HAP-1 (cell line): ENCODE data around the gene SIRT4.
"Not testable (repeated sequence)": the region's sequence is repeated elsewhere in the genome, so short reads cannot be mapped to it uniquely, and the experiment has no call there.

Source experiments
- DNase-seq, 2 experiments: peaks; one replicate each; pipeline ENCODE4 v3.0.0-alpha.2; 2016 to 2020; ENCODE audit warnings: low spot score in 2 of 2
- H3K27me3 ChIP-seq: fragments of 250-450 bp; sonication (Bioruptor Pico); 2 replicates; pipeline ENCODE4 v1.5.1; 2020; ENCODE audit warnings: low read depth, mild to moderate bottlenecking, moderate library complexity
- H3K36me3 ChIP-seq: fragments of 250-450 bp; sonication (Bioruptor Pico); replicated peaks from 2 replicates; pipeline ENCODE4 v1.5.1; 2020; ENCODE audit warnings: mild to moderate bottlenecking
- H3K4me1 ChIP-seq: fragments of 250-450 bp; sonication (Bioruptor Pico); 2 replicates; pipeline ENCODE4 v1.5.1; 2020; ENCODE audit warnings: mild to moderate bottlenecking
- H3K4me3 ChIP-seq: fragments of 250-450 bp; sonication (Bioruptor Pico); 2 replicates; pipeline ENCODE4 v1.5.1; 2020; ENCODE audit warnings: mild to moderate bottlenecking, moderate library complexity
- H3K9me3 ChIP-seq: fragments of 250-450 bp; sonication (Bioruptor Pico); 2 replicates; pipeline ENCODE4 v1.5.1; 2020; ENCODE audit warnings: mild to moderate bottlenecking, moderate library complexity
- in situ Hi-C: fragments of 300-500 bp; cut with MboI; formaldehyde crosslinking; loops from 3 replicates; pipeline ENCODE4 v1.14.3; 2020; ENCODE audit warnings: low sequenced_read_pairs, inconsistent platforms, mixed read lengths

Gene SIRT4, protein sequence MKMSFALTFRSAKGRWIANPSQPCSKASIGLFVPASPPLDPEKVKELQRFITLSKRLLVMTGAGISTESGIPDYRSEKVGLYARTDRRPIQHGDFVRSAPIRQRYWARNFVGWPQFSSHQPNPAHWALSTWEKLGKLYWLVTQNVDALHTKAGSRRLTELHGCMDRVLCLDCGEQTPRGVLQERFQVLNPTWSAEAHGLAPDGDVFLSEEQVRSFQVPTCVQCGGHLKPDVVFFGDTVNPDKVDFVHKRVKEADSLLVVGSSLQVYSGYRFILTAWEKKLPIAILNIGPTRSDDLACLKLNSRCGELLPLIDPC

DNA sequence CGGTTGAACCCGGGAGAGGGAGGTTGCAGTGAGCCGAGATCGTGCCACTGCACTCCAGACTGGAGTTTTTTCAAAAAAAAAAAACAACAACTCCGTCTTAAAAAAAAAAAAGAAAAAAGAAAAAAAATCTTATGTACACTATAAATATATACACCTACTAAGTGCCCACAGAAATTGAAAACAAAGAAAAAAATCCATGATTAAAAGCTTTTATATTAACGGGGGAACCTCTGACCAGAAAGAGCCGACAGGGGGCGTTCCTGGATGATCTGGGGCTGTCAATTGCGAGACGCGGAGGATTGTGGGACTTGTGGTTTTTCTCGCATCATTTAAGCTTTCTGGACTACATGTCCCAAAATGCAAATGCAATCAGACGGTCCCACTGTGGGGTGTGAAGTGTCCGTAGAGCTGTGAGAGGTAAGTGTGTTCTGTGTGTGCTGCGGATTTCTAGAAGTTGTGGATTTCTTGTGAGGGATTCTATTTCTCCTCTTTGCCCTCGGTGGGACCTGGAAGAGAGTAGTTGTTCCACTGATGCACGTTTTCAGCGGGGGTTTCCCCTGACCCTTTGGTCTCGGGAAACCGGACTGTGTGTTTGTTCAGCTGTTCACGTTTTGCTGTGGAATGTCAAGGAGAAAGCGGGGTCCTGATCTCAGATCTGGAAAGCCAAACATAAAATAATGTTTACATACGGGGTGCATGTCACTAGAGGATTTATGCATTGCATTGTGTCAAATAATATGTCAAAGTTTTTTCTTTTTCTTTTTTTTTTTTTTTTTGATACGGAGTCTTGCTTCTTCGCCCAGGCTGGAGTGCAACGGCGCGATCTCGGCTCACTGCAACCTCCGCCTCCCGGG, at the start of gene SIRT4:
Gene SIRT4, plus strand, starts transcription at position 360 of the 854 bp plus-strand sequence. CDS start 1,241 bp downstream, outside the sequence.
- no peaks in the 10 kb centered on the region for H3K36me3 ChIP-seq
- no peaks in the 10 kb centered on the region for H3K27me3 ChIP-seq
- H3K4me1 ChIP-seq: no peaks in the 10 kb centered on the region
- in situ Hi-C loops: no loop called here
- no peaks in the 10 kb centered on the region for H3K9me3 ChIP-seq
- DNase-seq: peak; percentile 92 to 94
- peak within 1 kb of the TSS; percentile 44 for H3K4me3 ChIP-seq

DNA sequence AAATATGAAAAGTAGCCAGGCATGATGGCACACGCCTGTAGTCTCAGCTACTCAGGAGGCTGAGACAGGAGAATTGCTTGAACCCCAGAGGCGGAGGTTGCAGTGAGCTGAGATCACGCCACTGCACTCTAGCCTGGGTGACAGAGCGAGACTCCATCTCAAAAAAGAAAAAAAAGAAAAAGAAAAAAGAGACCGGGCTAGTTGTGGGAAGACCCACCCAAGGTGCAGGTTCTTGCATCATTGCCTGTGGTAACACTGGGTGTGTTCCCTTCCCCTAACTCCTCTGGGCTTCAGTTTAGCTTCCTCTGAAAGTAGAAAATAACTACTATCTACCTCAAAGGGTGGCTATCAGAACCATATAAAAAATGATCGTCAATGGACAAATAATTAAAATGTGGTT, 48.8 kb upstream of the SIRT4 start:
- H3K4me1 ChIP-seq, H3K27me3 ChIP-seq, H3K9me3 ChIP-seq, H3K36me3 ChIP-seq, DNase-seq, in situ Hi-C loops, H3K4me3 ChIP-seq: not testable (repeated sequence)

DNA sequence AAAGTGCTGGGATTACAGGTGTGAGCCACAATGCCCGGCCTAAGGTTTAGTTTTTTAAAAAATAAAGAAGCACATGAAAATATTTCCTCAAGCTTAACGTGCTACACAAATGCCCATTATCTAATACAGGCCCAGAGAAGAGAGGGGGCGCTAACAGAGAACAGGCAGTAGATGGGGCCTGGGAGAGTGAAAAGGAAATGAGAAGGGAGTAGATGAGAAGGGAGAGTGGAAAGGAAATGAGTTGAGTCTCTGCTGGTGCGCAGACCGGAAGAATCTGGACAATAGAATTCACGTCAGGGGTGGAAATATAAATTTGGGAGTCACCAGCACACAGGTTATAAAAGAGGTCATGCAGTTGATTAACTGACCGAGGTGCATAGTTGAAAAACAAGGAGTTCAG, 47.3 kb upstream of the SIRT4 start:
- Histone ChIP-seq H3K4me3 (no peak overlapping the region), H3K36me3 (no peaks in the 10 kb centered on the region), H3K9me3 (no peaks in the 10 kb centered on the region), H3K4me1 (no peaks in the 10 kb centered on the region; the same call in 1 of the 2 replicates), H3K27me3 (no peaks in the 10 kb centered on the region)
- no peak for DNase-seq
- in situ Hi-C loops: no loop called here

DNA sequence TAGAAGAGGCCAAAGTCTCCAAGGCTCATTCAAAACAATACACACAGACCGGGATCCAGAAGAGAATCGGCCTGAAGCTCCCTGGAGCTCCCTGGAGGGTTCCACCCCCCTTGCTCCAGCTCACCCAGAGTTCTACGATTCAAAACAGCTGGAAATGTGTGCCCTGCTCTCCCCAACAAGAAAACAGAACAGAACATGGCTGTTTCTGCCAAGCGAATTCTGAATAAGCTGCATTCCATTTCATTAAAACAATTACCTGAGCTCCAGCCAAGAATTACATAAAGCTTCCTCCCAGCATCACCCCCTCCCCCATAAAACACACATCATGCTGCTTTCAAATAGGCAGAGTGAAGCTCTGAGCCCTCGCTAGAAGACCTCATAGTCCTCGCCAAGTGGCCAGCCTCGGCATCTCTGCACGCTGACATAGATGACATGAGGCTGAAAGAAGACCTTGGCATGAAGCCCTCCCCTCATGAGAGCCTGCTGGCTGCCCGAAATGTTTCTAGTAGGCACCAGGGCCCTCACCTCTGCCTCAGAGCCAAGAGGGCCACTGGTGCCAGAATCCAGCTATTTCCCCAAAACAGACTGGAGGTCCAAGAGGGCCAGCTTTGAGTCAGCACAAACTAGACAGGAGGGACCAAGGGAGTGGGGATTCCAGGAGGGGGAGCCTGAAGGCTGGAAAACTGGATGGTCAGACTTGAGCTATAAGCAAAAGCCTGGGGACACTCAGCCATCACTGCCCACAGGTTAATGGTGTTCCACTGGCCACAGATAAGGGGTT, 44.9 kb upstream of the SIRT4 start:
- Histone ChIP-seq H3K4me1 (no peaks in the 10 kb centered on the region; the same call in 1 of the 2 replicates), H3K9me3 (no peaks in the 10 kb centered on the region), H3K36me3 (no peaks in the 10 kb centered on the region), H3K4me3 (no peak overlapping the region), H3K27me3 (no peaks in the 10 kb centered on the region)
- no peak for DNase-seq
- in situ Hi-C loops: no loop called here

DNA sequence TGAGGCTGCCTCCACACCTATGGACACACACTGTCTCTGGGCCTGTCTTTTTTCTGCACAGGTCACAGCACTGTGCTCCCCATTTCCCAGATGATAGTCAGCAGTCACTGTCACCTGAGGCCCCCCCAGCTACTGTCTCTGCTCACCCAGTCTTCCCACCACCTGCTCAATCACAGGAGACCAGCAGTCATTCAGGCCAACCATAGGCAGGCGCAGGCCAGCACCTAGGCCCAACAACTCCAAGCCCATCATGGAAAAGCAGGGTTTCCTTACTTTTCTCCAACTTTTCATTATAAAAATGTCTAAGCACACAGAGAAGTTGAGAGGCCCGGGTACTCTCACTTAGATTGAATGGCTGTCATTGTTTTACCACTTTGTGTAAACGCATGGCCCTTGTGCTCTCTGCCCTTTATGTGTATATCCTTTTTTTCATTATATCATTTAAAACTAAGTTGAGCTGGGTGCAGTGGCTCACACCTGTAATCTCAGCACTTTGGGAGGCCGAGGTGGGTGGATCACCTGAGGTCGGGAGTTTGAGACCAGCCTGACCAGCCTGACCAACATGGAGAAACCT, 43.7 kb upstream of the SIRT4 start:
- H3K36me3 ChIP-seq: no peaks in the 10 kb centered on the region

DNA sequence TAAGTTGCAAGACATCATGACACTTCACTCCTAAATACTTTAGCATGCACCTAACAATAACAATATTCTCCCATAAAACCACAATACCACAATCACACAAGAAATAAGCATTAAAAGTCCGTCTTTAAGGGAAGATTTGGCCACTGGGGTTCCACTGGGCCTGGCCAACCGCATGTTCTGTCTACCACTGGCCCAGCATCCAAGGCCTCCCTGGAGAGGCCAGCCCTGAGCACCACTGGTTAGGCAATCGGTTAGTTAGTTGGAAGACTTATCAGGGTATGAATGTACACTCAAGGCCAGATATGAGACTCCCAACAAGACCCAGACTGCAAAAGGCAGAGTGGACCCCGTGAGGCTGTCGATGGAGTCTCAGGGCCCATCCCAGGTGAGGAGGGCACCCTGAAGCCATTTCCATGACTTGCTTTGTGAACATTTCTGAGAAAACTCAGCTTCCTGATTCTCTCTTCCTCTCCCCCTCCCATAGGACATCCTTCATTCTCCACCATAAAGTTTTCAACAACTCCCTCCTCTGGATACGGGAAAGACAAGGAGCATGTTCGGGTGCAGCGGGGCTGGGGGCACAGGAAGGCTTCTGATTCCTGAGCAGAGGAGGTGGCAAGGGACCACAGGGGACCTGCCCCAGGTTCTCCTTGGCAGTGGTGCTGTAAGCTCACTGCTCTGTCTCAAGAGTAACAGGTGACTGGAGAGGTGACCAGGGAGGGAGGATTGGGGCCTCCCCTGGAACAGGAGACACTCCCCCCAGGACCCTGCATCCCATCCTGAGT, 42.5 kb upstream of the SIRT4 start:
- Histone ChIP-seq H3K36me3 (no peaks in the 10 kb centered on the region), H3K27me3 (no peaks in the 10 kb centered on the region), H3K4me3 (no peak overlapping the region), H3K4me1 (peaks cover 4% of the 10 kb centered on the region), H3K9me3 (no peaks in the 10 kb centered on the region)
- in situ Hi-C loops: no loop called here
- no peak for DNase-seq

More for the DNA sequence above, 43.7 kb upstream of the SIRT4 start:
- Histone ChIP-seq H3K27me3 (no peaks in the 10 kb centered on the region), H3K4me1 (no peaks in the 10 kb centered on the region; the same call in 1 of the 2 replicates), H3K9me3 (no peaks in the 10 kb centered on the region), H3K4me3 (no peak overlapping the region)
- no peak for DNase-seq
- in situ Hi-C loops: no loop called here

DNA sequence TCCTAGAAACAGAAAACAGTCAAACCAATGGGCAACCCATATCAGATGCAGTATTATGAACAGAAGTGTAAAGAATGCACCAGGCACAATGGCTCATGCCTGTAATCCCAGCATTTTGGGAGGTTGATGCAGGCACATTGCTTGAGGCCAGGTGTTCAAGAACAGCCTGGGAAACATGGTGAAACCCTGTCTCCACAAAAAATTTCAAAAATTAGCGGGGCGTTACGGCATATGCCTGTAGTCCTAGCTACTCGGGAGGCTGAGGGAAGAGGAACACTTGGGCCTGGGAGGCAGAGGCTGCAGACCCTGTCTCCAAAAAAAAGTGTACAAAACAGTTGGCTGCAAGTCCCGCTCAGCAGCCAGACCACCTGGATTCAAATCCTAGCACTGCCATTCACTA, 41.5 kb upstream of the SIRT4 start:
- in situ Hi-C loops: no loop called here

DNA sequence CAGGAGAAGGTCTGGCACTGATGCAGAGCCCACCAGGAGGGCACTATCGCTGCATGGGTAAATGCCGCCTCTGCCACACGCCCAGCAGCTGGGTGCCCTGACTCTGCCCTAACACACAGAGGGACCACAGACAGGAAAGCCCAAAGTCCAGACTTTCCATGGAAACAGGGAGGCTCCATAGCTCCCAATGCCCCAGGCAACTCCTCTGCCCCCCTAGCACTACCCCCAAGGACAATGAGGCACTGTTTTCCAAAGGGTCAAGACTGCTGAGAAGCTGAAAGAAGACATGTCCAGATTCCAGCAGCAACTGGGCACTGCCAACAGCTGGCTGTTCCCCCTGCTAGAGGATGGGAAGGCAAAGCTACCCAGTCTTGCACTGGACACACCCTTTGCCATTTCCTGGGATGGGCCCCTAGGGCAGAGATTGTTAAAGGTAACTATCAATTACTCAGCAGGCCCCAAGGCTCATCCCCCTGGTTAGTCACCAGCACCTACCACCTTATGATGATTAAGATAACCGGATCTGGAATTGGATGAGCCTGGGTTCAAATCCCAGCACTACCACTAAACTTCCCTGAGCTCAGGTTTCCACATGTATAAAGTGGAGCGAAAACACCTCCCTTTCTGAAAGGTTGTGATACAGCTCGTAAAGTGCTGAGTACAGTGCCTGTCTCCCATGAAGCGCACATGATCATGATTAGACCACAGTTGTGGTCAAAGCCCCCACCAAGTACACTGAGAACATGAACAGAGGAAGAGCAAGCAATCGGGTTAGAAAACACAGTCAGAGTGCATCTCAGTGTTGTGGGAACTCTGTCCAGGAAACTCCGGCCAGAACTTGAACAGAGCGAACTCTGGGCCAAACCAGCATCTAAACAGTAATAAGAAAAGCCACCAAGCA, 39.9 kb upstream of the SIRT4 start:
- Histone ChIP-seq H3K36me3 (no peaks in the 10 kb centered on the region), H3K4me1 (peaks cover 10% of the 10 kb centered on the region), H3K9me3 (no peaks in the 10 kb centered on the region), H3K27me3 (no peaks in the 10 kb centered on the region), H3K4me3 (no peak overlapping the region)
- in situ Hi-C loops: no loop called here
- DNase-seq: no peak

More for the DNA sequence above, 41.5 kb upstream of the SIRT4 start:
- H3K4me1 ChIP-seq: peaks cover 7% of the 10 kb centered on the region
- H3K4me3 ChIP-seq: no peak overlapping the region
- DNase-seq: no peak
- H3K27me3 ChIP-seq: no peaks in the 10 kb centered on the region
- no peaks in the 10 kb centered on the region for H3K9me3 ChIP-seq
- H3K36me3 ChIP-seq: no peaks in the 10 kb centered on the region

DNA sequence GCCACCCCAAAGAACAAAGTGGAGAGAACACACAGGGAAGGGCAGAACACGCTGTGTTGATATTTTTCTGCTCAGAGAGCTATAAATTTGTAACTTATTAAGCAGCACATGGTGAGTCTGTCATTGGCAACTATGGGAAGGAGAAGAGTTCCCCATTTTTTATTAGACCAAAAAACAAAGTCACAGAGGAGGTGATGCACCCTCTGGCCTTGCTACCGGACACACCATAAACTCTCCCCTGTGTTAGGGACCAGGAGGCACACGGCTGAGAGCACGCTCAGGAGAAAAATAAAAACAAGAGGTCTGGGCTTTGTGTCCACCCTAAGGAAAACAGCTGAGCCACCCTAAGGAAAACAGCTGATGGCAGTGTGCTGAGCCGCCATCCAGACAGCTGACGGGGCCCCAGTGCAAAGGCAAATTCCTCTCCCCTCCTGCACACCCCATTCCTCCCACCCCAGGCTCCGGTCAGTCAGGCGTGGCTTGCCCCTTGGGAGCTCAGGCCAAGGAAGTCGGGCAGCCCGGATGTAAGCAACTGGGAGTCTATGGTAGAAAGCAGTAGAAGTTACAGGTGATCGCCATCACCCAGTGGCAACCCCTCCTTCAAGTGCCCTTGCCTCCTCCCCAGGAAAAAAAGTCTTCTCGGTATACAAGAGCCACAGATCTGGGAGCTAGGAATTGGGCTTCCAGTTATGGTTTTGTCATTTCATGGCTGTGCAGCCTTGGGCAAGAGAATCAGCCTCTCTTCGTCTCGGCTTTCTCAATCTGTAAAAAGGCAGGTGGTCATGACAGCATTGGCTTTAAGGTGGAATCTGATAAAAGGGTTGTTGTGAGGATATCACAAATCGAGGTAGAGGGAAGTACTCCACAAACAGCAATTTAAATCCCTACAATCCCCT, 39.0 kb upstream of the SIRT4 start:
- no peak for DNase-seq
- no peak overlapping the region for H3K4me3 ChIP-seq
- H3K9me3 ChIP-seq: no peaks in the 10 kb centered on the region
- in situ Hi-C loops: no loop called here
- H3K4me1 ChIP-seq: peaks cover 10% of the 10 kb centered on the region
- no peaks in the 10 kb centered on the region for H3K36me3 ChIP-seq
- H3K27me3 ChIP-seq: no peaks in the 10 kb centered on the region

DNA sequence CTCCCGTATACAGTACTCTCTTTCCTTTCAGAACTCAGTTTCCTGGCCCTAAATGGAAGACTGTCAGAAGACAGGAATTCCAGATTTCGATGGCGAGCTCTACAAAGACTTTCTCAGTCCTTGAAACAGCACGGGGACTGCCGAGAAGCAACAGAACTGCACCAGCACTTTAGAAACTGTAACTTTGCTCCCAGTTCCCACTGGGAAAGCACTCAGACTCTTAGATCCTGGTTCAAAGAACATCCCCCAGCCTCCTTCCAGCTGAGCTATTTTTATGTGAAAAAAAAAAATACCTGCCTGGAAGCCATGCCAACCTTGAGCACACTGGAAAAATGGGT, 38.4 kb upstream of the SIRT4 start:
- H3K4me1 ChIP-seq: peaks cover 10% of the 10 kb centered on the region

DNA sequence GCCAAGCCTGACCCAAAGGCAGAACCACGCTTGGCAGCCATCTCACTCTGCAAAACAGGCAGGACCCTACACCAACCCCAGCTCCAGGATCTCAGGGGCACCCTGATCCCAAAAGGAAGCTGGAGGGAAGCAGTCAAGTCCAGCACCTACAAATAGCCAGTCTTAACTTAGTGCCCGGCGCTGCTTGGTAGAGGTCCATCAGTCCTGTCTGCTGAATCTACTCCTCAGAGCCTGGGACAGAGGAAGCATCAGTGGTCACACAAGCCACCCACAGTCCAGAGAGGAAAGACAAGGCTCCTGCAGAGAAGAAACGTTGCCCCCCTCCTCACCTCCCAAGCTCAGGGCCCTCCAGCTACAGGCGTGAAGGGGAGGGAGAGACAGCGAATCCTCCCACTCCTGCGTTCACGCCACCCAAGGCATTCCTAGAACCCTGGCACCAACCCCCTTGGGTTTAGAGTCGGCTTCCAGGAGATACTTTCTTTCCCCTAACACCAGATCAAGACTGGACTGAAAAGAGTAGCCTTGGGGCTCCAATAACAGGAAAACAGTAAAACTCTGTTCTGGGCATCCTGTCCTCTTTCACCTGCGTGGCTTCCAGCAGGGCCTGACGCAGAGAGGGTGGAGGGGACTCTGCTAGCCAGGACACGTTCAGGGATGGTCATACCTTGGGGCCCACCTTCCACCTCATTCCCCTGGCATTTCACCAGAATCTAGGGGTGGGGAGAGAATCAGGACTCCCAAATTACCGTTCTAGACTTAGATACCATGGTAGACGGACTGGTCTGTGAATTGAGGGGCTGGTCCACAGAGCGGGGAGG, 37.8 kb upstream of the SIRT4 start:
- no peak for DNase-seq
- Histone ChIP-seq H3K4me3 (peak overlapping the region; percentile 47), H3K4me1 (peaks cover 10% of the 10 kb centered on the region), H3K9me3 (no peaks in the 10 kb centered on the region), H3K27me3 (no peaks in the 10 kb centered on the region), H3K36me3 (no peaks in the 10 kb centered on the region)
- in situ Hi-C loops: no loop called here

More for the DNA sequence above, 38.4 kb upstream of the SIRT4 start:
- H3K36me3 ChIP-seq: no peaks in the 10 kb centered on the region
- H3K27me3 ChIP-seq: no peaks in the 10 kb centered on the region
- H3K4me3 ChIP-seq: no peak overlapping the region
- no peak for DNase-seq
- no peaks in the 10 kb centered on the region for H3K9me3 ChIP-seq
- in situ Hi-C loops: no loop called here
